HG02885 (cell line): ENCODE results near the gene TMEM163.

Experiments
- ATAC-seq: cut with Tn5 transposase; IDR thresholded peaks from one replicate; pipeline ENCODE4 v1.9.1; 2021; ENCODE audit warnings: mild to moderate bottlenecking; ENCODE audit not compliant: unreplicated experiment, poor library complexity

The TMEM163 gene

DNA sequence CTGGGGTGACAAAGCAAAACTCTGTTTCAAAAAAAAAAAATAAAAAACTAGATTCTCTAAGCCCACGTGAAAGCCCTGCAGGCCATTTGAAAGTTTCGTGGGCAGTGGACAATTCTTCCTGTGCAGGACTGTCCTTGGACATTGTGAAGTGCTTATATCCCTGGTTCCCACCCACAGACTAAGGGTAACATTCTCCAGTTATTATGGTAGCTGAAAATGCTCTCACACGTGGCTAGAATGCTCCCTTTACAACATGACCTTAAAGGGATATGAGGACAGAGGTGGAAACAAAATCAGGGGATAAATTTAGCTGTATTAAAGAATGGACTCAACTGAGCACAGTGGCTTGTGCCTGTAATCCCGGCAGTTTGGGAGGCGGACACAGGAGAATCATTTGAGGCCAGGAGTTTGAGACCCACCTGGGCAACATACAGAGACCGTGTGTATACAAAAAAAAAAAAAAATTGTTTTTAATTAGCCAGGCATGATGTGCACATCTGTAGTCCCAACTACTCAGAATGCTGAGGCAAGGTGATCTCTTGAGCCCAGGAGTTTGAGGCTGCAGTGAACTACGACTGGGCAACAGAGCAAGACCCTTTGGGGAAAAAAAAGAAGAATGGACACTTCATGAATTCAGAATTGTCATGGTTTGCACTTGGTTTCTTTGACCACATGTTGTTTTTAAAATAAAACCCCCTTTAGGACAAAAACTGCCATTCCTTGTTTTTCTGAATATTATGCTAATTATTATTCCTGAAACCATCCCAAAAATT is 297.1 kb downstream of the TMEM163 start:
- no peak for ATAC-seq

DNA sequence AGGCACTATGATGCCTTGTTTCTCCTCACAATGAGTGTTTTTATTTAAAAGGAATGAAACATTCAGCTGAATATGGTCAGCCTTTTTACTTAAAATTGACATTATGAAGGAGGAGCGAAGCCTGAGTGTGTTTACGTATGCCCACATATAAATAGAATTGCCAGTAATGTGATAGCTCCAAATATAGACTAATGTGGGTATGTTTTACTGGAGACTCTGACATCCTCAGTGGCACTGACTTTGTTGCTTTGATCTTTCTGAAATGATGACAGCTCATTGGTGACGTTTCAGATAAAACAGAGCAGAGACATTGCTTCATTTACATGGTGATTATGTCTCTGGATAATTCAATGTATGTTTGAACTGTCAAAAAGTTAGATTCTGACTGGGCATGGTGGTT is 297.9 kb downstream of the TMEM163 start:
- ATAC-seq = no peak

DNA sequence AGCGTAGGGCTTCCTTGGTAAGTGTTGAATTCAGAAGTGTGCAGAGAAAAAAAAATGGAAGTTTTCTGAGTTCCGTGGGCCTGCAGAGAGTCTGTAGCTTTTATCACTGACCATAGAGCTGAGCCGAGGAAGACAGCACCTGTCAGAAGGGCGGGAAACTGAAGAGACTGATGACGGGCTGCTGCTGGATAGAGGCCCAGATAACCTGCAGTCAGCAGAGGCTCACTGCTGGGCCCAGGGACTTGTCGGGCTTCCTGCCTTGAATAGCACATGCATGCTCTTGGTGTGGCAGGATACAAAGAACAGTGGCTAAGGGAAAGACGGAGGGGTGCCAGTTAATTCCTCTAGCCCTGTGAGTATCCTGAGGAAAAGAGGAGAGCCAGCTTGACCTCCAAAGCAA is 298.5 kb downstream of the TMEM163 start:
- no peak for ATAC-seq

DNA sequence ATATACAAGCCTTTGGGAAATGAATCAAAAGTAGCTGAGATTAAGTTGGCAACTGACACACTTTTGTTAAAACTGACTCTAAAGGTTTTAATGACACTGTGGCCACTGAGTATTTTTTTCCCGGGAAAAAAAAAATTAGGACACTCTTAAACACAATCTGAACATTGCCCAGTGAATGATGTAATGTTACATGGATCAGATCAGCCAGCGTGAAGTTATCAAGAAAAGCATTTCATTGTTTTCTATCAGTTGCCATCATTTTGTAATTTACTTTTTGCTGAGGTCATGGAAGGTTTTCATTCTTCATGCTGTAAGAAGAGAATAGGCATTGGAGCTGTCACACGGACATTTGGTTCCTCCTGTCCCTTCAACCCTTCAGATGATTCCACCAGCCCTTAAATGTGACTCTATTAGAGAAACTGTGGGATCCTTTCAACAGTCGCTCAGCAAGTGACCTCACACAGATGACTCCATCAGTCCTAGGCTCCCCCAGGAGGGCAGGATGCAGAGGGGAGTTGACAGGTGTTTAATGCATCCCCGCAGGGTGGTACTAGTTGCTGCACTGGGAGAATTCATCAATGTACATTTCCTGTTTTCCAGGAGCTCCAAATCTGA is 300.7 kb downstream of the TMEM163 start:
- ATAC-seq = no peak

GRCh38 chr2:134416637-134417036 is 302.2 kb downstream of the TMEM163 start:
- no peak for ATAC-seq

DNA sequence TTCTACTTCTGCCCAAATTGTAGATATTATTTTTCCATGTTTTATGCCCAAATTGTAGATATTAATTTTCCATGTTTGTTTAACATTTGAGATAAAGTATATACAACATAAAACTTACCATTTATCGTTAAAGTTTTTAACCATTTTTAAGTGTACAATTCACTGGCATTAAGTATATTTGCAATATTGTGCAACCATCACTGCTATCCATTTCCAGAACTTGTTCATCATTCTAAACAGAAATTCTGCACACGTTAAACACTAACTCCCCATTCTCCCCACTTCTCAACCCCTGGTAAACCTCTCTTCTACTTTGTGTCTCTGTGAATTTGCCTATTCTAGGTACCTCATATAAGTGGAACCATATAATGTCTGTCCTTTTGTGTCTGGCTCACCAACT is 302.8 kb downstream of the TMEM163 start:
- no peak for ATAC-seq

DNA sequence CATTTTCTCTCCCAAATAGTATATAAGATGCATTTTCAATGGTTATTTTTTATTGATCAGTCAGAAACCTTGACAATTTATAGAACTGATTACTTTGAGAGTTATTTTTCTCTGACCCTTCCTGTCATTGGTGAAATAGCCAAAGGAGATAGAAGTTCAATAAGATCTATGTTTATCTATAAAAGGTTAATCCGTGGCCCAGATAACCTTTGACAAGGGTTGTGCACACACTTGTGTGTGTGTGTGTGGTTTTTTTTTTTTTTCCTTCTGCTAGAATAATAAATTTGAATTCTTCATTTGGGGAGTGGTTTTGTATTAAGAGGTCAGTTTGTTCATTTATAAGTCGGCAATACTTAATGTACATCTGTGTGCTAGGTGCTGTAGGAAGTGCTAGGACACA is 304.9 kb downstream of the TMEM163 start:
- no peak for ATAC-seq

- ATAC-seq = no peak
Measured at GRCh38 chr2:134413430-134413829, 305.4 kb downstream of the TMEM163 start.

DNA sequence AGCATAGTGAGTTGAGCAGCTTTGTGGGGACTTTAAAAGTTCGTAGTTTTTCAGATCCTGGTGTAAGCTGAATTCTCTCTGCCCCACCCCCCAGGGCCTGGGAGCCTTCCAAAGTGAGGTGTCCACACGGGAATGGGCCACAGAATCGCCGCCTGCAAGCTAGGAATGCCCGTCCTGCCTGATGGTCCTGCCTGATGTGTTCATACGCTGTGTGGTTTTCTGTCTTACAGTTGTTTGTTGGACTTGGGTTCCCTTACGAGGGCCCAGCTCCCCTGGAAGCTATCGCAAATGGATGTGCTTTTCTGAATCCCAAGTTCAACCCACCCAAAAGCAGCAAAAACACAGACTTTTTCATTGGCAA is 306.2 kb downstream of the TMEM163 start:
- no peak for ATAC-seq

DNA sequence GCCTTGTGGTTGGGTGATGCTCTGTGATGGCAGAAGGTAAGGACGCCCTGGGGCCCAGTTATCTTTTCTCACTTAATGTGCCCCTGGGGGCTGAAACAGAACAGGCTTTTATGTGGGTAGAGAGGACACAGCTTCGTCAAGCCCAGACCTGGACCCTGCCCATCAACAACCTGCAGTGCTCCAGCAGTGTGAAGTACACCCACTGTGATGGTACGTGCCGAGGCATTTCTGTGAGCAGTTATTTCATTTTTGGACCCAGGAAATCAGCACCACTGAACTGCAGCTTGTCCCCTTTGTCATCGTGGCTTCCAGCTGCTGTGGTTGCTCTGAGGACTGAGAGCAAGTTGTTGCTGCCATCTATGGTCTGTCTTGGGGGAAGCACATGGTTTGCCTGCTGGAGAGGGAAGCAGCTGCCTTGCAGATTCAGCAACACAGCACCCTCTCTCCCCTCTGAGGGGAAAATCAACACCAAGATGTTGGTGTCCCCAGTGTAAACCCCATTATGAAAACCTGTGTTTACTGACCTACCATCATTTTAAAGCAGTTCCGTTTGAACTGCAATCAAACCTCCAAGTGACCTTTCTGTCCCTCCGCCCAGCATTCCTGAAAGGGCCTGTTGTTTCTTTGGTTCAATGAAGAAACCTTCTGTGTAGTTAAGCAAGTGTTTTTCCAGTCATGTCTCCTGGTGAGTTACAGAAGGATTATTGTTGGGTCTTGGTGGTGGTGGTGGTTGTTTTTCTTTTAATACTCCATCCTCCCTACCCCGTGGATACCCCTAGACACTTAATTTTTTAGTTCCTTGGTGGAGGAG is 306.8 kb downstream of the TMEM163 start:
- peak; percentile 97 for ATAC-seq

DNA sequence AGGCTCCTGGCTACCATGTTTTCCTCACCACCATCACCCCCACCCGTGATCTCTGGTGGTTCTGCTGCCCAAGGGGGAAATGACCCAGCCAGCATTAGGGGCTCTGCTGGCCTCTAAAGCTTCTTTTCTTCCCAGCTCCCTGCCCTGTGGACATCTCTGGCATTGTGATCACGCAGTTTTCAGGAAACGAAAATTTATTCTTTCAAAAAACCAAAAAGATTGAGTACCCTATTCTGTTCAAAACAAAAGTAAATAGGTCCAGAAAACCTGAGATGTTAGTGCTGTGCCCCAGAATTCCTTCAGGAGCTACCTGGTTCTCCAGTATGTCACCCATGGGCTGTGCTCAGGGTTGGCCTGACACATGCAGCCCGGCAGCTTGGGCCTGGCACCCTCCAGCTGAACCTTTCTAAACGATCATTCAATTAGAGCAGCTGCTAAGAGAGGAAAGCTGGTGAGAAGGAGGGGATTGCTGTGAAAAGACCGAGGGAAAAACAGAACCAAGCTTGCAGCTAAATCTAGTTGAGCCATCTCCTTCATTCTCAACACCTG is 307.4 kb downstream of the TMEM163 start:
- ATAC-seq = no peak

- no peak for ATAC-seq
Measured at GRCh38 chr2:134410831-134411231, 308.0 kb downstream of the TMEM163 start.

DNA sequence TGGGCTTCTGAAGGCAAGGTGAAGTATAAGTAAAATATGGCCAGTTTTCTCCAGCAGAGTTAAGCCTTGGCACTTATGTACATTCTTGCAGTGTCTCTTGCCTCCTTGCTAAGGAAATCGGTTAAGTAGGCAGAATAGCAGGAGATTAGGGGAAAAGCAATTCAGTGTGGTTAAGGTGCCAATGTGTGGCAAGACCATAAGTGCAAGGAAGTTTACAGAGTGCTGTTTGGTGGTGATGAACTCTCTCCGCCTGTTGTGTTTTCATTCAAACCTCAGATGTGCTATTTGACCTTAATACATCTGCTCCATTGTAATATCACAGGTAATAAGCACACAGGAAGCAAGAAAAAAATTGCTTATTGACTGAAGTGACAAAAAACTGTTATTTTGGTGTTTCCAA is 308.8 kb downstream of the TMEM163 start:
- ATAC-seq = no peak

- ATAC-seq = no peak
Measured at GRCh38 chr2:134408791-134409190, 310.0 kb downstream of the TMEM163 start.

DNA sequence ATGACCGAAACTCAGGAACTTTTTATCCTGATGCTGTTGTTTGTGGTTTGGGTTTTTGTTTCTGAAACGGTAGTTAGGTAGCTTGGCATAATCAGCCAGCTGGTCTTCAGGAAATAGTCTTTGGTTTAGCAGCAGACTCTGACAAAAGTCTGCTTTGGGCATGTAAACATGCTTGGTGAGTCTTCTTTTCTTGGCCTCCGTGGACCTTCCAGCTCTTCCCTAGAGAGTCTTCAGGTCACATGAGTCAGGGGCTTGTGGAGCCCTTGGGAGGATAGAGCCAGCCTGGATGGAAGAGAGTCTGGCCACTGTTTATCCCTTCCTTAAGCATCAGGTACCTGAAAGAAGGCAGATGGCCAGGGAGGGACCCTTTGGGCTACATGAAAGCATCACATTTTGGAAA is 310.4 kb downstream of the TMEM163 start:
- ATAC-seq = no peak

- no peak for ATAC-seq
Measured at GRCh38 chr2:134407154-134407890, 311.5 kb downstream of the TMEM163 start.

GRCh38 chr2:134406736-134407135 is 312.1 kb downstream of the TMEM163 start:
- no peak for ATAC-seq

GRCh38 chr2:134406311-134406710 is 312.5 kb downstream of the TMEM163 start:
- no peak for ATAC-seq
